Sigmoid colon (tissue), 3 donors: ENCODE measurements around the gene PLEKHA8.

Experiments used
- CTCF ChIP-seq, 4 experiments: fragments of 450-650 bp in 3 of 4; fragments of 200-600 bp in 1 of 4; IDR thresholded peaks; one replicate each; pipeline ENCODE4 v1.5.1; 2016 to 2019; ENCODE audit warnings: antibody characterized with exemption in 4 of 4, mild to moderate bottlenecking in 3 of 4, moderate library complexity in 2 of 4
- POLR2A ChIP-seq, 2 donors: fragments of 450-650 bp; IDR thresholded peaks; one replicate each; pipeline ENCODE4 v1.6.1; 2016; ENCODE audit warnings: antibody characterized with exemption in 2 of 2, mild to moderate bottlenecking in 2 of 2, moderate library complexity in 2 of 2

- no peak for TF ChIP-seq CTCF (IDR thresholded peaks at IDR 0.05)
- TF ChIP-seq POLR2A (IDR thresholded peaks at IDR 0.05) = no peak
Observed at GRCh38 chr7:30136743-30137485, 108.7 kb downstream of the PLEKHA8 start.
